Subcutaneous abdominal adipose tissue (tissue), 5 donors: ENCODE data around the gene CPA1.
A peak's percentile ranks its signal among the peaks of the same experiment; 100 is the strongest.

Experiments used
- H3K27ac ChIP-seq: one replicate; pipeline ENCODE4 v1.7.0; 2013; ENCODE audit warnings: low read depth, mild to moderate bottlenecking, inconsistent platforms, low read length, moderate library complexity
- H3K27me3 ChIP-seq, 5 donors: one replicate each; pipeline ENCODE4 v1.7.0; 2013; ENCODE audit warnings: low read length in 5 of 5, inconsistent platforms in 1 of 5; ENCODE audit not compliant: control insufficient read depth in 5 of 5, insufficient read depth in 4 of 5
- H3K36me3 ChIP-seq, 5 donors: one replicate each; pipeline ENCODE4 v1.7.0; 2013; ENCODE audit warnings: low read length in 5 of 5; ENCODE audit not compliant: control insufficient read depth in 5 of 5, insufficient read depth in 5 of 5
- H3K4me1 ChIP-seq, 5 donors: one replicate each; pipeline ENCODE4 v1.7.0; 2013; ENCODE audit warnings: low read length in 5 of 5, mild to moderate bottlenecking in 3 of 5, moderate library complexity in 1 of 5; ENCODE audit not compliant: control insufficient read depth in 5 of 5, insufficient read depth in 5 of 5
- H3K4me3 ChIP-seq, 5 donors: one replicate each; pipeline ENCODE4 v1.7.0; 2013; ENCODE audit warnings: low read length in 5 of 5, low read depth in 1 of 5
- H3K9ac ChIP-seq, 5 donors: one replicate each; pipeline ENCODE4 v1.7.0; 2013; ENCODE audit warnings: low read length in 5 of 5, mild to moderate bottlenecking in 4 of 5, moderate library complexity in 3 of 5
- H3K9me3 ChIP-seq, 5 donors: one replicate each; pipeline ENCODE4 v1.7.0; 2013; ENCODE audit warnings: low read length in 5 of 5; ENCODE audit not compliant: control insufficient read depth in 5 of 5
- donor health status: healthy.
- donor health status: healthy.
- donor health status: healthy.
- donor health status: healthy.
- donor health status: healthy.

Gene CPA1

GRCh38 chr7:130365088-130365487 is 15.2 kb upstream of the CPA1 start:
- Histone ChIP-seq H3K4me1 (peaks cover 11 to 64% (median 41%) of the 10 kb centered on the region in 5 donors), H3K9ac (peak overlapping the region in 1 of 5 donors; percentile 31), H3K27ac (peak overlapping the region; percentile 83), H3K36me3 (no peaks in the 10 kb centered on the region), H3K9me3 (peaks cover 0 to 8% (median 6%) of the 10 kb centered on the region in 5 donors), H3K27me3 (no peaks in the 10 kb centered on the region), H3K4me3 (no peak overlapping the region)

- Histone ChIP-seq H3K27me3 (no peaks in the 10 kb centered on the region), H3K36me3 (no peaks in the 10 kb centered on the region), H3K27ac (peak overlapping the region; percentile 83), H3K9ac (no peak overlapping the region), H3K4me3 (no peak overlapping the region), H3K4me1 (peaks cover 11 to 71% (median 47%) of the 10 kb centered on the region in 5 donors), H3K9me3 (peaks cover 0 to 2% (median 1%) of the 10 kb centered on the region in 5 donors)
Measured at GRCh38 chr7:130365511-130366441, 14.5 kb upstream of the CPA1 start.

GRCh38 chr7:130366564-130366963 is 13.7 kb upstream of the CPA1 start:
- Histone ChIP-seq H3K9ac (no peak overlapping the region), H3K4me3 (no peak overlapping the region), H3K27ac (peak overlapping the region; percentile 83), H3K4me1 (peaks cover 14 to 77% (median 53%) of the 10 kb centered on the region in 5 donors), H3K27me3 (no peaks in the 10 kb centered on the region), H3K9me3 (no peaks in the 10 kb centered on the region), H3K36me3 (no peaks in the 10 kb centered on the region)

GRCh38 chr7:130367088-130367755 is 13.1 kb upstream of the CPA1 start:
- Histone ChIP-seq H3K4me1 (peaks cover 14 to 84% (median 53%) of the 10 kb centered on the region in 5 donors), H3K9ac (no peak overlapping the region), H3K9me3 (no peaks in the 10 kb centered on the region), H3K4me3 (no peak overlapping the region), H3K27ac (peak overlapping the region; percentile 89), H3K27me3 (no peaks in the 10 kb centered on the region), H3K36me3 (no peaks in the 10 kb centered on the region)

- no peak overlapping the region for H3K4me3 ChIP-seq
- H3K27ac ChIP-seq: peak overlapping the region; percentile 89
- no peaks in the 10 kb centered on the region for H3K9me3 ChIP-seq
- no peaks in the 10 kb centered on the region for H3K27me3 ChIP-seq
- no peaks in the 10 kb centered on the region for H3K36me3 ChIP-seq
- H3K9ac ChIP-seq: peak overlapping the region in 2 of 5 donors; percentile 27 to 35
- peaks cover 16 to 89% (median 61%) of the 10 kb centered on the region in 5 donors for H3K4me1 ChIP-seq
Measured at GRCh38 chr7:130367836-130368746, 12.2 kb upstream of the CPA1 start.

- H3K27ac ChIP-seq: peak overlapping the region; percentile 89
- H3K9ac ChIP-seq: peak overlapping the region in 4 of 5 donors; percentile 13 to 49 (median 34)
- H3K36me3 ChIP-seq: no peaks in the 10 kb centered on the region
- H3K4me3 ChIP-seq: no peak overlapping the region
- peaks cover 15 to 89% (median 65%) of the 10 kb centered on the region in 5 donors for H3K4me1 ChIP-seq
- no peaks in the 10 kb centered on the region for H3K27me3 ChIP-seq
- no peaks in the 10 kb centered on the region for H3K9me3 ChIP-seq
Measured at GRCh38 chr7:130369110-130369711, 11.1 kb upstream of the CPA1 start.

GRCh38 chr7:130369831-130370550 is 10.3 kb upstream of the CPA1 start:
- Histone ChIP-seq H3K27me3 (no peaks in the 10 kb centered on the region), H3K9ac (peak overlapping the region in 3 of 5 donors; percentile 26 to 49 (median 28)), H3K4me3 (no peak overlapping the region), H3K4me1 (peaks cover 15 to 86% (median 68%) of the 10 kb centered on the region in 5 donors), H3K9me3 (no peaks in the 10 kb centered on the region), H3K27ac (peak overlapping the region; percentile 89), H3K36me3 (no peaks in the 10 kb centered on the region)

GRCh38 chr7:130371046-130371445 is 9.2 kb upstream of the CPA1 start:
- Histone ChIP-seq H3K27me3 (no peaks in the 10 kb centered on the region), H3K9ac (peak overlapping the region in 2 of 5 donors; percentile 16 to 25), H3K27ac (peak overlapping the region; percentile 89), H3K4me3 (no peak overlapping the region), H3K4me1 (peaks cover 13 to 76% (median 60%) of the 10 kb centered on the region in 5 donors), H3K9me3 (peaks cover 0 to 2% (median 2%) of the 10 kb centered on the region in 5 donors), H3K36me3 (no peaks in the 10 kb centered on the region)
